ENCODE data around the gene ASB15. TPM values are rescaled to one million over a fixed set of nuclear protein-coding genes. Genes with fewer than 3 reads are reported as not detected.
"Not testable (repeated sequence)": the region's sequence is repeated elsewhere in the genome, so short reads cannot be mapped to it uniquely, and the experiment has no call there.

The ASB15 gene
- not detected for total RNA-seq
- long read RNA-seq, result 0 reads

- DNase-seq (ENCODE audit: low spot score), result no peak
Measured at GRCh38 chr7:123601530-123601929, at the start of gene ASB15. Gene ASB15, plus strand, starts transcription at chr7:123601821. Its CDS starts 12,682 bp downstream, at chr7:123614503.

GRCh38 chr7:123552134-123552533, 49.5 kb upstream of the ASB15 start:
- not testable (repeated sequence) for DNase-seq (ENCODE audit: low spot score)

GRCh38 chr7:123552641-123553040, 49.0 kb upstream of the ASB15 start:
- no peak for DNase-seq (ENCODE audit: low spot score)

GRCh38 chr7:123553159-123553558, 48.5 kb upstream of the ASB15 start:
- DNase-seq (ENCODE audit: low spot score), result no peak

- DNase-seq (ENCODE audit: low spot score), result no peak
Measured at GRCh38 chr7:123555484-123555883, 46.1 kb upstream of the ASB15 start.

GRCh38 chr7:123557016-123557397, 44.6 kb upstream of the ASB15 start:
- no peak for DNase-seq (ENCODE audit: low spot score)

- peak; percentile 95 for DNase-seq (ENCODE audit: low spot score)
Measured at GRCh38 chr7:123557398-123558288, 44.0 kb upstream of the ASB15 start, which contains the start of gene NDUFA5. Gene NDUFA5, minus strand, starts transcription at chr7:123557818. Its CDS starts 23 bp downstream, at chr7:123557795.

GRCh38 chr7:123558289-123558874, 43.2 kb upstream of the ASB15 start:
- DNase-seq (ENCODE audit: low spot score), result no peak

- no peak for DNase-seq (ENCODE audit: low spot score)
Measured at GRCh38 chr7:123562121-123562520, 39.5 kb upstream of the ASB15 start.

- DNase-seq (ENCODE audit: low spot score), result no peak
Measured at GRCh38 chr7:123569352-123570010, 32.1 kb upstream of the ASB15 start.

- DNase-seq (ENCODE audit: low spot score), result no peak
Measured at GRCh38 chr7:123570390-123571182, 31.0 kb upstream of the ASB15 start.

GRCh38 chr7:123571187-123571586, 30.4 kb upstream of the ASB15 start:
- DNase-seq (ENCODE audit: low spot score), result no peak

- DNase-seq (ENCODE audit: low spot score), result no peak
Measured at GRCh38 chr7:123571684-123572083, 29.9 kb upstream of the ASB15 start.

- no peak for DNase-seq (ENCODE audit: low spot score)
Measured at GRCh38 chr7:123573341-123573740, 28.3 kb upstream of the ASB15 start.

GRCh38 chr7:123573896-123574467, 27.6 kb upstream of the ASB15 start:
- DNase-seq (ENCODE audit: low spot score), result no peak

GRCh38 chr7:123579416-123579815, 22.2 kb upstream of the ASB15 start:
- DNase-seq (ENCODE audit: low spot score), result no peak

- no peak for DNase-seq (ENCODE audit: low spot score)
Measured at GRCh38 chr7:123580406-123581161, 21.0 kb upstream of the ASB15 start.

- DNase-seq (ENCODE audit: low spot score), result no peak
Measured at GRCh38 chr7:123581162-123581459, 20.5 kb upstream of the ASB15 start.

- no peak for DNase-seq (ENCODE audit: low spot score)
Measured at GRCh38 chr7:123583821-123584220, 17.8 kb upstream of the ASB15 start.

- DNase-seq (ENCODE audit: low spot score), result no peak
Measured at GRCh38 chr7:123588376-123588775, 13.2 kb upstream of the ASB15 start.

Measured in mesenteric fat pad (tissue), 1 donor.